Measurements from ENCODE around the gene WDR13.

GRCh38 chrX:48569958-48570357 lies 27.3 kb upstream of the WDR13 start:
- TF ChIP-seq ZBTB21 (CRISPR knock-in tag; IDR thresholded peaks at IDR 0.05; ENCODE audit: borderline replicate concordance) (no peak), JAZF1 (CRISPR knock-in tag; IDR thresholded peaks at IDR 0.05) (no peak)
- TF ChIP-seq, protein P1, sequence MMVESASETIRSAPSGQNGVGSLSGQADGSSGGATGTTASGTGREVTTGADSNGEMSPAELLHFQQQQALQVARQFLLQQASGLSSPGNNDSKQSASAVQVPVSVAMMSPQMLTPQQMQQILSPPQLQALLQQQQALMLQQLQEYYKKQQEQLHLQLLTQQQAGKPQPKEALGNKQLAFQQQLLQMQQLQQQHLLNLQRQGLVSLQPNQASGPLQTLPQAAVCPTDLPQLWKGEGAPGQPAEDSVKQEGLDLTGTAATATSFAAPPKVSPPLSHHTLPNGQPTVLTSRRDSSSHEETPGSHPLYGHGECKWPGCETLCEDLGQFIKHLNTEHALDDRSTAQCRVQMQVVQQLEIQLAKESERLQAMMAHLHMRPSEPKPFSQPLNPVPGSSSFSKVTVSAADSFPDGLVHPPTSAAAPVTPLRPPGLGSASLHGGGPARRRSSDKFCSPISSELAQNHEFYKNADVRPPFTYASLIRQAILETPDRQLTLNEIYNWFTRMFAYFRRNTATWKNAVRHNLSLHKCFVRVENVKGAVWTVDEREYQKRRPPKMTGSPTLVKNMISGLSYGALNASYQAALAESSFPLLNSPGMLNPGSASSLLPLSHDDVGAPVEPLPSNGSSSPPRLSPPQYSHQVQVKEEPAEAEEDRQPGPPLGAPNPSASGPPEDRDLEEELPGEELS (CRISPR knock-in tag; IDR thresholded peaks at IDR 0.05), result no peak
- TF ChIP-seq, protein P2, sequence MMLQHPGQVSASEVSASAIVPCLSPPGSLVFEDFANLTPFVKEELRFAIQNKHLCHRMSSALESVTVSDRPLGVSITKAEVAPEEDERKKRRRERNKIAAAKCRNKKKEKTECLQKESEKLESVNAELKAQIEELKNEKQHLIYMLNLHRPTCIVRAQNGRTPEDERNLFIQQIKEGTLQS (CRISPR knock-in tag; conservative IDR thresholded peaks at IDR 0.05), result no peak
- TF ChIP-seq, protein P3, sequence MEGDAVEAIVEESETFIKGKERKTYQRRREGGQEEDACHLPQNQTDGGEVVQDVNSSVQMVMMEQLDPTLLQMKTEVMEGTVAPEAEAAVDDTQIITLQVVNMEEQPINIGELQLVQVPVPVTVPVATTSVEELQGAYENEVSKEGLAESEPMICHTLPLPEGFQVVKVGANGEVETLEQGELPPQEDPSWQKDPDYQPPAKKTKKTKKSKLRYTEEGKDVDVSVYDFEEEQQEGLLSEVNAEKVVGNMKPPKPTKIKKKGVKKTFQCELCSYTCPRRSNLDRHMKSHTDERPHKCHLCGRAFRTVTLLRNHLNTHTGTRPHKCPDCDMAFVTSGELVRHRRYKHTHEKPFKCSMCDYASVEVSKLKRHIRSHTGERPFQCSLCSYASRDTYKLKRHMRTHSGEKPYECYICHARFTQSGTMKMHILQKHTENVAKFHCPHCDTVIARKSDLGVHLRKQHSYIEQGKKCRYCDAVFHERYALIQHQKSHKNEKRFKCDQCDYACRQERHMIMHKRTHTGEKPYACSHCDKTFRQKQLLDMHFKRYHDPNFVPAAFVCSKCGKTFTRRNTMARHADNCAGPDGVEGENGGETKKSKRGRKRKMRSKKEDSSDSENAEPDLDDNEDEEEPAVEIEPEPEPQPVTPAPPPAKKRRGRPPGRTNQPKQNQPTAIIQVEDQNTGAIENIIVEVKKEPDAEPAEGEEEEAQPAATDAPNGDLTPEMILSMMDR (IDR thresholded peaks at IDR 0.05), result no peak
- TF ChIP-seq, protein P4, sequence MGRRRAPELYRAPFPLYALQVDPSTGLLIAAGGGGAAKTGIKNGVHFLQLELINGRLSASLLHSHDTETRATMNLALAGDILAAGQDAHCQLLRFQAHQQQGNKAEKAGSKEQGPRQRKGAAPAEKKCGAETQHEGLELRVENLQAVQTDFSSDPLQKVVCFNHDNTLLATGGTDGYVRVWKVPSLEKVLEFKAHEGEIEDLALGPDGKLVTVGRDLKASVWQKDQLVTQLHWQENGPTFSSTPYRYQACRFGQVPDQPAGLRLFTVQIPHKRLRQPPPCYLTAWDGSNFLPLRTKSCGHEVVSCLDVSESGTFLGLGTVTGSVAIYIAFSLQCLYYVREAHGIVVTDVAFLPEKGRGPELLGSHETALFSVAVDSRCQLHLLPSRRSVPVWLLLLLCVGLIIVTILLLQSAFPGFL (CRISPR knock-in tag; IDR thresholded peaks at IDR 0.05; ENCODE audit: borderline replicate concordance), result no peak
